MM.1S (cell line): ENCODE measurements around the gene DCDC2C.

Experiments used
- DNase-seq: peaks from one replicate; pipeline ENCODE4 v3.0.0-alpha.2; 2015
- H2AFZ ChIP-seq: fragments of 300-600 bp; sonication (generic); 2 replicates; pipeline ENCODE4 v1.6.0; 2016; ENCODE audit warnings: antibody characterized with exemption, low read length
- H3F3A ChIP-seq: fragments of 300-600 bp; sonication (generic); 2 replicates; pipeline ENCODE4 v1.6.1; 2016; ENCODE audit warnings: mild to moderate bottlenecking, antibody characterized with exemption, low read length, moderate library complexity, mixed read lengths; ENCODE audit not compliant: insufficient read depth
- H3K27ac ChIP-seq: fragments of 300-600 bp; sonication (generic); 2 replicates; pipeline ENCODE4 v1.5.1; 2016; ENCODE audit warnings: mild to moderate bottlenecking, low read length
- H3K27me3 ChIP-seq: fragments of 300-600 bp; sonication (generic); replicated peaks from 2 replicates; pipeline ENCODE4 v1.6.0; 2016; ENCODE audit warnings: low read length; ENCODE audit not compliant: insufficient read depth
- H3K36me3 ChIP-seq: fragments of 300-600 bp; sonication (generic); replicated peaks from 2 replicates; pipeline ENCODE4 v1.6.1; 2016; ENCODE audit warnings: mild to moderate bottlenecking, low read length, mixed read lengths; ENCODE audit not compliant: insufficient read depth
- H3K4me1 ChIP-seq: fragments of 300-600 bp; sonication (generic); 2 replicates; pipeline ENCODE4 v1.6.1; 2016; ENCODE audit warnings: low read length, mixed read lengths
- H3K4me2 ChIP-seq: fragments of 300-600 bp; sonication (generic); 2 replicates; pipeline ENCODE4 v1.6.0; 2016; ENCODE audit warnings: low read depth, low read length
- H3K4me3 ChIP-seq: fragments of 300-600 bp; sonication (generic); 2 replicates; pipeline ENCODE4 v1.5.1; 2016; ENCODE audit warnings: low read length, mixed read lengths
- H3K79me2 ChIP-seq: fragments of 300-600 bp; sonication (generic); 2 replicates; pipeline ENCODE4 v1.6.1; 2016; ENCODE audit warnings: mixed run types, low read length, mixed read lengths
- H3K9ac ChIP-seq: fragments of 300-600 bp; sonication (generic); 2 replicates; pipeline ENCODE4 v1.6.1; 2016; ENCODE audit warnings: low read length, mixed read lengths
- H3K9me2 ChIP-seq: fragments of 300-600 bp; sonication (generic); replicated peaks from 2 replicates; pipeline ENCODE4 v1.6.1; 2016; ENCODE audit warnings: mild to moderate bottlenecking, low read length, mixed read lengths; ENCODE audit not compliant: insufficient read depth
- H3K9me3 ChIP-seq: fragments of 300-600 bp; sonication (generic); replicated peaks from 2 replicates; pipeline ENCODE4 v1.6.1; 2016; ENCODE audit warnings: mild to moderate bottlenecking, low read length, mixed read lengths; ENCODE audit not compliant: insufficient read depth
- H4K20me1 ChIP-seq: fragments of 300-600 bp; sonication (generic); 2 replicates; pipeline ENCODE4 v1.6.1; 2016; ENCODE audit warnings: mild to moderate bottlenecking, low read length, moderate library complexity, mixed read lengths; ENCODE audit not compliant: insufficient read depth
- EZH2 ChIP-seq: fragments of 300-600 bp; sonication (generic); optimal IDR thresholded peaks from 2 replicates; pipeline ENCODE3; 2017; ENCODE audit warnings: low read depth, mild to moderate bottlenecking, antibody characterized with exemption, low read length, mixed read lengths
- EZH2phosphoT487 ChIP-seq: fragments of 300-600 bp; sonication (generic); IDR thresholded peaks from 2 replicates; pipeline ENCODE4 v1.6.1; 2018; ENCODE audit warnings: antibody characterized with exemption, low read length
- TF ChIP-seq, protein P1 (sequence below): fragments of 300-600 bp; sonication (generic); IDR thresholded peaks from 2 replicates; pipeline ENCODE4 v1.5.1; 2016; ENCODE audit warnings: antibody characterized with exemption, low read length, mixed read lengths

The DCDC2C gene

DNA sequence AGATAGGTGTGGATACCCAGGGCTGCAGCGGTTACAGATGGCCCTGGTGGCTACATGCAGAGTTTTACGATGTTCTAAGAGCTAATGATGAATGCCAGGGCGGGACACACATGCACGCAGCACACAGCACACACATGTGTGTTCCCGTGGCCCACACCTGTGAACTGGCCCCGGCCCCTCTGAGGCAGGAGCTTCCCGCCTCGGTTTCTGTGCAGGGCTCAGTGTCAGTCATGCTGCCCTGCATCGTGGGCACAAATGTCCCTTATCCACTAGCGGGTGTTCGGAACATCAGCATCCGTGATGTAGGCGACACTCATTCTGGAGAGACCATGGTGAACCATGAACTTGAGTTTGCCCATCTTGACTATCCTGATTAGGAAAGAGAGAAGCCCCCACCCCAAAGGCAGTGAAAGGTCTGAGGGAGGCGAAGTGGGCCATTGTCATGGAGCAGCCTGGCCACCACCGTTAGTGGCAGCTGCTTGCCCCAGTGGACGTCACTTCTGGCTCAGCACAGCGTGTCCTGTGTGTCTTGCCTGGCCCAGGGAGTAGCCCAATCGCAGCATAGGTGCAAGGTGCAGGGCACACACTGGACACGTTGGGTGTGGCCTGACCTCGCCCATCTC lies 43.8 kb downstream of the DCDC2C start:
- Histone ChIP-seq H3K4me2 (no peak overlapping the region), H2AFZ (no peak overlapping the region), H3K4me3 (no peak overlapping the region), H3K9ac (no peak overlapping the region), H3K27me3 (no peaks in the 10 kb centered on the region), H3K9me3 (no peaks in the 10 kb centered on the region), H3K9me2 (no peaks in the 10 kb centered on the region), H4K20me1 (no peaks in the 10 kb centered on the region), H3K27ac (no peak overlapping the region), H3K79me2 (no peaks in the 10 kb centered on the region), H3K36me3 (no peaks in the 10 kb centered on the region), H3F3A (no peaks in the 10 kb centered on the region), H3K4me1 (no peaks in the 10 kb centered on the region)
- TF ChIP-seq, protein P1, sequence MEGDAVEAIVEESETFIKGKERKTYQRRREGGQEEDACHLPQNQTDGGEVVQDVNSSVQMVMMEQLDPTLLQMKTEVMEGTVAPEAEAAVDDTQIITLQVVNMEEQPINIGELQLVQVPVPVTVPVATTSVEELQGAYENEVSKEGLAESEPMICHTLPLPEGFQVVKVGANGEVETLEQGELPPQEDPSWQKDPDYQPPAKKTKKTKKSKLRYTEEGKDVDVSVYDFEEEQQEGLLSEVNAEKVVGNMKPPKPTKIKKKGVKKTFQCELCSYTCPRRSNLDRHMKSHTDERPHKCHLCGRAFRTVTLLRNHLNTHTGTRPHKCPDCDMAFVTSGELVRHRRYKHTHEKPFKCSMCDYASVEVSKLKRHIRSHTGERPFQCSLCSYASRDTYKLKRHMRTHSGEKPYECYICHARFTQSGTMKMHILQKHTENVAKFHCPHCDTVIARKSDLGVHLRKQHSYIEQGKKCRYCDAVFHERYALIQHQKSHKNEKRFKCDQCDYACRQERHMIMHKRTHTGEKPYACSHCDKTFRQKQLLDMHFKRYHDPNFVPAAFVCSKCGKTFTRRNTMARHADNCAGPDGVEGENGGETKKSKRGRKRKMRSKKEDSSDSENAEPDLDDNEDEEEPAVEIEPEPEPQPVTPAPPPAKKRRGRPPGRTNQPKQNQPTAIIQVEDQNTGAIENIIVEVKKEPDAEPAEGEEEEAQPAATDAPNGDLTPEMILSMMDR = no peak
- TF ChIP-seq EZH2phosphoT487 (no peak), EZH2 (no peak)
- no peak for DNase-seq

- no peak for TF ChIP-seq EZH2phosphoT487
- TF ChIP-seq, protein P1 = no peak
- TF ChIP-seq EZH2 = no peak
- Histone ChIP-seq H3K9ac (no peak overlapping the region), H3K27ac (no peak overlapping the region), H3K9me3 (no peaks in the 10 kb centered on the region), H3K27me3 (no peaks in the 10 kb centered on the region), H3F3A (no peaks in the 10 kb centered on the region), H3K79me2 (no peaks in the 10 kb centered on the region), H3K9me2 (no peaks in the 10 kb centered on the region), H3K36me3 (no peaks in the 10 kb centered on the region), H3K4me2 (no peak overlapping the region), H3K4me3 (no peak overlapping the region), H2AFZ (no peak overlapping the region), H3K4me1 (no peaks in the 10 kb centered on the region), H4K20me1 (no peaks in the 10 kb centered on the region)
- DNase-seq = no peak
Measured at GRCh38 chr2:3747826-3748225, 44.5 kb downstream of the DCDC2C start.

DNA sequence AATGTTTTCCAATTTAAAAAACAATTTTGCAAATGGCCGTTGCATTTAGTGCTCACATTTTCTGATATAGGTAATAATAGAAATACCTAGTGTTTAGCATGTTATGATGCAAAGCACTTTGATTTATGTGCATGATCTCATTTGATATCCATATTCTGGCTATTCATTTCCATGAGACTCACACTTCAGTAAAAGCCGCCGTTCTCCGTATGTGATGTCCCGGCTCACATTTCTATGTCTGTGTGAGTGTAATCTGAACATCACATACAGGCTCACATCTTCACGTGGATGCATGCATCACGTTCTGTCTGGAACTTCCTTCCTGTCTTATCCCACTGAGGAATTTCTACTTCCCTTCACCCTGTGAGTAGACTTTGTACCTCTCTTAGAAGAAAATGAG lies 45.8 kb downstream of the DCDC2C start:
- Histone ChIP-seq H3K27ac (no peak overlapping the region), H3K36me3 (no peaks in the 10 kb centered on the region), H3K9ac (no peak overlapping the region), H3K4me3 (no peak overlapping the region), H3K4me1 (no peaks in the 10 kb centered on the region), H3F3A (no peaks in the 10 kb centered on the region), H3K9me3 (no peaks in the 10 kb centered on the region), H3K4me2 (no peak overlapping the region), H2AFZ (no peak overlapping the region), H3K9me2 (no peaks in the 10 kb centered on the region), H3K27me3 (no peaks in the 10 kb centered on the region), H4K20me1 (no peaks in the 10 kb centered on the region), H3K79me2 (no peaks in the 10 kb centered on the region)
- DNase-seq = no peak
- TF ChIP-seq, protein P1 = no peak
- TF ChIP-seq EZH2phosphoT487 (no peak), EZH2 (no peak)
